Measurements from ENCODE around the gene EMD.

- no peak for TF ChIP-seq REST (IDR thresholded peaks at IDR 0.05; ENCODE audit: insufficient read depth in 1 of 2, low read depth in 2 of 2, low read length in 2 of 2)
- TF ChIP-seq POLR2AphosphoS5 (IDR thresholded peaks at IDR 0.05; ENCODE audit: low read depth, low read length) = no peak
- TF ChIP-seq SIN3A (IDR thresholded peaks at IDR 0.05; ENCODE audit: borderline replicate concordance, insufficient read depth, low read length) = no peak
- no peak for TF ChIP-seq TAF1 (IDR thresholded peaks at IDR 0.05; ENCODE audit: borderline replicate concordance, insufficient read depth, low read length)
- TF ChIP-seq FOXP2 (optimal IDR thresholded peaks at IDR 0.05; ENCODE audit: borderline replicate concordance, extremely low read depth, extremely low read length, insufficient read depth) = no peak
Observed at GRCh38 chrX:154417157-154417556, 38.1 kb downstream of the EMD start.

Data from PFSK-1 (cell line).